Uterus (tissue), 4 donors: ENCODE results near the gene TRIM15. TPM values are rescaled to one million over a fixed set of nuclear protein-coding genes. Genes with fewer than 3 reads are reported as not detected.

Experiments
- DNase-seq, 2 donors: peaks; one replicate each; pipeline ENCODE4 v3.0.0-alpha.2; 2019 to 2020
- H3K27ac ChIP-seq, 2 donors: fragments of 200-600 bp; sonication (generic); 1 replicate in 1 of 2; 2 replicates in 1 of 2; pipeline ENCODE4 v1.5.1; 2016 to 2018
- H3K27me3 ChIP-seq, 2 donors: fragments of 200-600 bp; sonication (generic); one replicate each; pipeline ENCODE4 v1.5.1; 2018 to 2019; ENCODE audit warnings: control low read depth in 1 of 2
- H3K36me3 ChIP-seq, 2 donors: fragments of 200-600 bp; sonication (generic); one replicate each; pipeline ENCODE4 v1.5.1; 2019; ENCODE audit warnings: control low read depth in 1 of 2
- H3K4me1 ChIP-seq, 2 donors: fragments of 200-600 bp; sonication (generic); one replicate each; pipeline ENCODE4 v1.5.1; 2018 to 2019; ENCODE audit warnings: control low read depth in 1 of 2
- H3K4me3 ChIP-seq, 2 donors: fragments of 200-600 bp; sonication (generic); 1 replicate in 1 of 2; 2 replicates in 1 of 2; pipeline ENCODE4 v1.5.1; 2018 to 2019; ENCODE audit warnings: mild to moderate bottlenecking in 1 of 2
- H3K9me3 ChIP-seq, 2 donors: fragments of 200-600 bp; sonication (generic); one replicate each; pipeline ENCODE4 v1.5.1; 2019; ENCODE audit warnings: control low read depth in 1 of 2
- CTCF ChIP-seq, 4 experiments: fragments of 200-600 bp in 2 of 4; fragments of 450-650 bp in 2 of 4; sonication (generic) in 2 of 4; IDR thresholded peaks; one replicate each; pipeline ENCODE4 v1.5.1; 2016 to 2019; ENCODE audit warnings: antibody characterized with exemption in 4 of 4, mild to moderate bottlenecking in 2 of 4, moderate library complexity in 1 of 4
- POLR2A ChIP-seq, 2 donors: fragments of 450-650 bp; IDR thresholded peaks; one replicate each; pipeline ENCODE4 v1.6.1; 2016; ENCODE audit warnings: antibody characterized with exemption in 2 of 2, mild to moderate bottlenecking in 1 of 2, moderate library complexity in 1 of 2
- intact Hi-C: fragments of 100-400 bp; cut with DNase I; formaldehyde crosslinking; loops from one replicate; pipeline ENCODE4 v1.15.1; 2023; ENCODE audit warnings: low total_unique reads
- total RNA-seq, 4 donors: library from RNA; depleted of rRNA in 3 of 4; stranded (reverse); fragments of >200 nt in 3 of 4; gene quantifications; one replicate each; pipeline versions ENCODE4 v1.1.0 to v1.2.4, GENCODE V29; 2014 to 2023
- donor health status: DM: yes; HTN: yes; CAD: no.

TRIM15 gene
- total RNA-seq, 4 donors from 2014 or later, result not detected

GRCh38 chr6:30169658-30170614 is 6.6 kb downstream of the TRIM15 start:
- Histone ChIP-seq H3K4me1 (no peaks in the 10 kb centered on the region), H3K9me3 (no peaks in the 10 kb centered on the region), H3K4me3 (no peak overlapping the region), H3K36me3 (no peaks in the 10 kb centered on the region), H3K27ac (no peak overlapping the region), H3K27me3 (peaks cover 5 to 21% of the 10 kb centered on the region in 2 donors)
- intact Hi-C loops, result no loop called here
- peak; percentile 45 to 64 (median 58) for TF ChIP-seq CTCF (IDR thresholded peaks at IDR 0.05)
- no peak for TF ChIP-seq POLR2A (IDR thresholded peaks at IDR 0.05)
- DNase-seq, result no peak

- TF ChIP-seq CTCF (IDR thresholded peaks at IDR 0.05), result no peak
- no peak for TF ChIP-seq POLR2A (IDR thresholded peaks at IDR 0.05)
- Histone ChIP-seq H3K27me3 (peaks cover 5 to 21% of the 10 kb centered on the region in 2 donors), H3K36me3 (no peaks in the 10 kb centered on the region), H3K4me3 (no peak overlapping the region), H3K9me3 (no peaks in the 10 kb centered on the region), H3K27ac (no peak overlapping the region), H3K4me1 (no peaks in the 10 kb centered on the region)
- intact Hi-C loops, result no loop called here
- DNase-seq, result no peak
These were observed 8.5 kb downstream of the TRIM15 start for GRCh38 chr6:30171677-30172471.

GRCh38 chr6:30172681-30173080 is 9.3 kb downstream of the TRIM15 start:
- no peak for DNase-seq
- Histone ChIP-seq H3K4me1 (no peaks in the 10 kb centered on the region), H3K4me3 (no peak overlapping the region), H3K27ac (no peak overlapping the region), H3K27me3 (peaks cover 5 to 21% of the 10 kb centered on the region in 2 donors), H3K9me3 (no peaks in the 10 kb centered on the region), H3K36me3 (no peaks in the 10 kb centered on the region)
- TF ChIP-seq POLR2A (IDR thresholded peaks at IDR 0.05) (no peak), CTCF (IDR thresholded peaks at IDR 0.05) (no peak)
- intact Hi-C loops, result no loop called here

- no peak for TF ChIP-seq POLR2A (IDR thresholded peaks at IDR 0.05)
- TF ChIP-seq CTCF (IDR thresholded peaks at IDR 0.05), result no peak
- no peaks in the 10 kb centered on the region for H3K36me3 ChIP-seq
- H3K4me3 ChIP-seq, result no peak overlapping the region
- DNase-seq, result no peak
- no peaks in the 10 kb centered on the region for H3K4me1 ChIP-seq
- peaks cover 5 to 13% of the 10 kb centered on the region in 2 donors for H3K27me3 ChIP-seq
- no peak overlapping the region for H3K27ac ChIP-seq
- intact Hi-C loops, result no loop called here
- no peaks in the 10 kb centered on the region for H3K9me3 ChIP-seq
These were observed 12.4 kb downstream of the TRIM15 start for GRCh38 chr6:30175765-30176164.

- Histone ChIP-seq H3K9me3 (no peaks in the 10 kb centered on the region), H3K27ac (no peak overlapping the region), H3K36me3 (no peaks in the 10 kb centered on the region), H3K4me3 (no peak overlapping the region), H3K27me3 (no peaks in the 10 kb centered on the region), H3K4me1 (no peaks in the 10 kb centered on the region)
- TF ChIP-seq POLR2A (IDR thresholded peaks at IDR 0.05) (no peak), CTCF (IDR thresholded peaks at IDR 0.05) (no peak)
- DNase-seq, result no peak
- intact Hi-C loops, result no loop called here
These were observed 15.5 kb downstream of the TRIM15 start for GRCh38 chr6:30178837-30179236.
